ENCODE measurements around the gene CYFIP2. TPM values are rescaled to one million over a fixed set of nuclear protein-coding genes. Genes with fewer than 3 reads are reported as not detected.

The CYFIP2 gene
- total RNA-seq, 3 donors from 2014 or later = 24.8 to 28.6 (median 25.8) TPM

- intact Hi-C loops (cut with DNase I, micrococcal nuclease) = no loop called here
- TF ChIP-seq CTCF (IDR thresholded peaks at IDR 0.05) = no peak
Observed at GRCh38 chr5:157371655-157372471, 105.9 kb downstream of the CYFIP2 start.

GRCh38 chr5:157372472-157372822 is 106.5 kb downstream of the CYFIP2 start:
- H3K4me1 ChIP-seq (ENCODE audit: low read depth) = no peaks in the 10 kb centered on the region
- H3K4me3 ChIP-seq = no peak overlapping the region
- DNase-seq (no peak), ATAC-seq (no peak)
- TF ChIP-seq CTCF (IDR thresholded peaks at IDR 0.05) = no peak
- H3K36me3 ChIP-seq (ENCODE audit: low read depth) = no peaks in the 10 kb centered on the region
- intact Hi-C loops (cut with DNase I, micrococcal nuclease) = no loop called here
- no peaks in the 10 kb centered on the region for H3K9me3 ChIP-seq

More at GRCh38 chr5:157371655-157372471, 105.9 kb downstream of the CYFIP2 start:
- no peak for DNase-seq
- Histone ChIP-seq H3K36me3 (ENCODE audit: low read depth) (no peaks in the 10 kb centered on the region), H3K9me3 (no peaks in the 10 kb centered on the region), H3K4me1 (ENCODE audit: low read depth) (no peaks in the 10 kb centered on the region), H3K4me3 (no peak overlapping the region)
- ATAC-seq = no peak

- H3K4me3 ChIP-seq = no peak overlapping the region
- no peak for DNase-seq
- no peaks in the 10 kb centered on the region for H3K36me3 ChIP-seq (ENCODE audit: low read depth)
- TF ChIP-seq CTCF (IDR thresholded peaks at IDR 0.05) = no peak
- H3K9me3 ChIP-seq = no peaks in the 10 kb centered on the region
- ATAC-seq = no peak
- intact Hi-C loops (cut with DNase I, micrococcal nuclease) = no loop called here
- H3K4me1 ChIP-seq (ENCODE audit: low read depth) = no peaks in the 10 kb centered on the region
Observed at GRCh38 chr5:157378509-157378908, 112.6 kb downstream of the CYFIP2 start.

- no peaks in the 10 kb centered on the region for H3K4me1 ChIP-seq (ENCODE audit: low read depth)
- H3K36me3 ChIP-seq (ENCODE audit: low read depth) = no peaks in the 10 kb centered on the region
- H3K4me3 ChIP-seq = no peak overlapping the region
- H3K9me3 ChIP-seq = no peaks in the 10 kb centered on the region
- ATAC-seq (no peak), DNase-seq (no peak)
- intact Hi-C loops (cut with DNase I, micrococcal nuclease) = no loop called here
- no peak for TF ChIP-seq CTCF (IDR thresholded peaks at IDR 0.05)
Observed at GRCh38 chr5:157379983-157380382, 114.1 kb downstream of the CYFIP2 start.

- DNase-seq (no peak), ATAC-seq (no peak)
- no peak for TF ChIP-seq CTCF (IDR thresholded peaks at IDR 0.05)
- H3K36me3 ChIP-seq (ENCODE audit: low read depth) = no peaks in the 10 kb centered on the region
- no peaks in the 10 kb centered on the region for H3K4me1 ChIP-seq (ENCODE audit: low read depth)
- intact Hi-C loops (cut with DNase I, micrococcal nuclease) = no loop called here
- no peaks in the 10 kb centered on the region for H3K9me3 ChIP-seq
- no peak overlapping the region for H3K4me3 ChIP-seq
Observed at GRCh38 chr5:157381746-157382145, 115.8 kb downstream of the CYFIP2 start.

Data from mucosa of descending colon (tissue), 3 donors.